Neural progenitor cell (in vitro differentiated cells): ENCODE results near the gene SCAANT1.

Experiments used
- CTCF ChIP-seq: fragments of 200-600 bp; sonication (generic); IDR thresholded peaks from 2 replicates; pipeline ENCODE4 v1.5.1; 2017; ENCODE audit warnings: antibody characterized with exemption, mild to moderate bottlenecking
- EZH2 ChIP-seq: fragments of 200-600 bp; sonication (generic); IDR thresholded peaks from 2 replicates; pipeline ENCODE4 v1.6.1; 2017; ENCODE audit warnings: antibody characterized with exemption, mild to moderate bottlenecking, moderate library complexity
- EZH2phosphoT487 ChIP-seq: fragments of 200-600 bp; sonication (generic); IDR thresholded peaks from 2 replicates; pipeline ENCODE4 v1.6.1; 2017; ENCODE audit warnings: antibody characterized with exemption

- TF ChIP-seq CTCF (no peak), EZH2phosphoT487 (no peak), EZH2 (no peak)
Observed at GRCh38 chr3:63877737-63878393, 34.3 kb downstream of the SCAANT1 start.
